IMR-90 (cell line): ENCODE measurements around the gene C18orf32.

ENCODE experiments used
- BHLHE40 ChIP-seq: fragments of 150-350 bp; IDR thresholded peaks from 2 replicates; pipeline ENCODE4 v1.6.1; 2016; ENCODE audit warnings: mild to moderate bottlenecking, low read depth, low read length
- CEBPB ChIP-seq: IDR thresholded peaks from 2 replicates; pipeline ENCODE4 v1.6.1; 2012; ENCODE audit warnings: low read depth, low read length, improper control_type of control experiment
- CTCF ChIP-seq: conservative IDR thresholded peaks from 2 replicates; pipeline ENCODE4 v1.5.1; 2012; ENCODE audit warnings: mild to moderate bottlenecking, low read depth, low read length, improper control_type of control experiment
- ELK1 ChIP-seq: fragments of 150-350 bp; IDR thresholded peaks from 2 replicates; pipeline ENCODE4 v1.6.1; 2016; ENCODE audit warnings: low read depth, mild to moderate bottlenecking, low read length, moderate library complexity, borderline replicate concordance
- MAZ ChIP-seq: IDR thresholded peaks from 2 replicates; pipeline ENCODE4 v1.6.1; 2012; ENCODE audit warnings: low read depth, mild to moderate bottlenecking, low read length, improper control_type of control experiment, moderate library complexity, borderline replicate concordance
- NFE2L2 ChIP-seq: fragments of 150-350 bp; IDR thresholded peaks from 2 replicates; pipeline ENCODE4 v1.6.1; 2016; ENCODE audit warnings: low read depth, mild to moderate bottlenecking, low read length
- POLR2A ChIP-seq: IDR thresholded peaks from 2 replicates; pipeline ENCODE4 v1.6.1; 2012; ENCODE audit warnings: mild to moderate bottlenecking, low read depth, low read length
- RAD21 ChIP-seq: IDR thresholded peaks from 2 replicates; pipeline ENCODE4 v1.6.1; 2012; ENCODE audit warnings: low read length, improper control_type of control experiment
- RFX5 ChIP-seq: IDR thresholded peaks from 2 replicates; pipeline ENCODE4 v1.8.0; 2012; ENCODE audit warnings: low read depth, mild to moderate bottlenecking, low read length, moderate library complexity
- SMC3 ChIP-seq: fragments of 150-350 bp; IDR thresholded peaks from 2 replicates; pipeline ENCODE4 v1.6.1; 2016; ENCODE audit warnings: low read depth, mild to moderate bottlenecking, antibody characterized with exemption, low read length, moderate library complexity

- TF ChIP-seq CTCF (no peak), RFX5 (no peak), POLR2A (no peak), RAD21 (no peak), ELK1 (no peak), MAZ (no peak), CEBPB (no peak), BHLHE40 (no peak), NFE2L2 (no peak), SMC3 (no peak)
Observed at GRCh38 chr18:49514577-49514976, 27.5 kb upstream of the C18orf32 start.
